ENCODE results near the gene PKDREJ. TPM values are rescaled to one million over a fixed set of nuclear protein-coding genes. Genes with fewer than 3 reads are reported as not detected.

Gene PKDREJ
- polyA plus RNA-seq, 1 of the 3 experiments (the other 2 are of a cell fraction): not detected

DNA sequence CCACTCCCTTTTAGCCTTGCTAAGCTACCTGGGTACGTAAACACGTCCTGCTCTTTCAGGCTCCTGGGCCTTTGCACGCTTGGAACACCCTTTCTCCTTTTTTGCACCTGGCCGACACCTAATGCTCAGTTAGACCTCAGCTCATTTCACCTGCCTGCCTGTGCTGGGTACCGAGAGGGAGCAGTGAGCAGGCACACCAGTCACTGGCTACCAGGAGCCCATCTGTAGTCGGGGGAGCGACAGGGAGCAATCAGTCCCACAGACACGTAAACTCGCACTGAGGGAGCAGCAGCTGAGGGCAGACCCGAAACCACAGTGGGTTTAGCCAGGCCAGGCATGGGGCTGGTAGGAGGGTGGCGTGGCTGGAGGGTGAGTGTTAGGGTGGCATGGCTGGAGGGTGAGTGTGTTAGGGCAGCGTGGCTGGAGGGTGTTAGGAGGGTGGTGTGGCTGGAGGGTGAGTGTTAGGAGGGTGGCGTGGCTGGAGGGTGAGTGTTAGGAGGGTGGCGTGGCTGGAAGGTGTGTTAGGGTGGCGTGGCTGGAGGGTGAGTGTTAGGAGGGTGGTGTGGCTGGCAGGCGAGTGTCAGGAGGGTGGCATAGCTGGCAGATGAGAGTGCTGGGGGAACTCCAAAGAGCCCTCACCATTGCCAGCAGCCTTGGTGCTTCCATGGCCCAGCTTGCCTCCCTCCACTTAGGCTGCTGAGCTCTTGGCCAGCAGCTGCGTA is 27.1 kb upstream of the PKDREJ start:
- CTCF ChIA-PET: interaction anchor here (1.0 kb wide), 1 partner anchor 168 kb away, joined by 5 read pairs; no protein-coding TSS in a partner anchor
- Histone ChIP-seq H3K9me3 (no peaks in the 10 kb centered on the region), H3K9me2 (no peaks in the 10 kb centered on the region)

DNA sequence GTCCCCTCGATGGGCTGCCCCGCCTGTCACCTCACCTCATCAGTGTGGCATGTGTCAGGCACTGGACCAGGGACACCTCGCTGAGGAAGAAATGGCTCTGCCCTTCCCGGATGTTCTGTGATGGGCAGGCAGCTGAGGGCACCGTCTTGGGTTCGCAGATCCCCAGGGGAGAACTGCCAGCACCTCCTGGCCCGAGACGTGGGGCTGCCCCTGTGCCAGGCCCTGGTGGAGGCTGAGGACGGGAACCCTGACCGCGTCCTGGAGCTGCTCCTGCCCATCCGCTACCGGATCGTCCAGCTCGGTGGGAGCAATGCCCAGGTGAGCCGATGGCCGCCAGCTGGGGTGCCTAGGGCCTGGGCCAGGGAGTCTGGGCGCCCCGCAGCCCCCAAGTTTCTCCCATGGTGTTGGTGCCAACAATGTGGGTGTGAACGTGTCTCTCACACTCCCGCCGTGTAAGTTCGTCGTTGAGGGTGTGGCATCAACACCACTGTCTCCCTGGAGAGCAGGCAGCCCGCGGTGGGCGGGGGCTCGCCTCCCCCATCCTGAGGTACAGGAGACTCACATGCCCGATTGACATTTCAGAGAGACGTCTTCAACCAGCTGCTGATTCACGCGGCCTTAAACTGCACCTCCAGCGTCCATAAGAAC is 26.2 kb upstream of the PKDREJ start:
- Histone ChIP-seq H3K4me1 (ENCODE audit: control insufficient read depth in 1 of 2, insufficient read depth in 2 of 2, low read depth in 1 of 2, low read length in 1 of 2) (no peaks in the 10 kb centered on the region), H3K4me3 (ENCODE audit: low read depth in 2 of 2, low read length in 1 of 2) (no peak overlapping the region), H4K20me1 (ENCODE audit: insufficient read depth) (no peaks in the 10 kb centered on the region), H3K36me3 (replicated peaks in 1 of 2; ENCODE audit: control insufficient read depth in 1 of 2, insufficient read depth in 2 of 2, low read length in 1 of 2) (peaks cover 9 to 30% of the 10 kb centered on the region in 2 experiments), H3K9me3 (no peaks in the 10 kb centered on the region), H3K27me3 (ENCODE audit: insufficient read depth) (no peaks in the 10 kb centered on the region), H3K79me2 (ENCODE audit: insufficient read depth) (no peaks in the 10 kb centered on the region), H2AFZ (ENCODE audit: low read depth) (no peak overlapping the region), H3K9me2 (no peaks in the 10 kb centered on the region), H3K4me2 (no peak overlapping the region), H3K27ac (ENCODE audit: low read depth in 2 of 2, low read length in 1 of 2) (no peak overlapping the region), H3K9ac (no peak overlapping the region), H3F3A (replicated peaks; ENCODE audit: insufficient read depth) (no peaks in the 10 kb centered on the region)
- ChIA-PET POLR2A (interaction anchor here (1.5 kb wide), 1 partner anchor 140 kb away, joined by 3 read pairs; no protein-coding TSS in a partner anchor), CTCF (no interaction called here)
- no peak for DNase-seq
- WGBS (ENCODE audit: low lambda C conversion rate): 79% methylated on average over 5 of the region's 33 CpGs
- TF ChIP-seq GATA2 (CRISPR knock-in tag; IDR thresholded peaks at IDR 0.05): no peak
- TF ChIP-seq, protein P1, sequence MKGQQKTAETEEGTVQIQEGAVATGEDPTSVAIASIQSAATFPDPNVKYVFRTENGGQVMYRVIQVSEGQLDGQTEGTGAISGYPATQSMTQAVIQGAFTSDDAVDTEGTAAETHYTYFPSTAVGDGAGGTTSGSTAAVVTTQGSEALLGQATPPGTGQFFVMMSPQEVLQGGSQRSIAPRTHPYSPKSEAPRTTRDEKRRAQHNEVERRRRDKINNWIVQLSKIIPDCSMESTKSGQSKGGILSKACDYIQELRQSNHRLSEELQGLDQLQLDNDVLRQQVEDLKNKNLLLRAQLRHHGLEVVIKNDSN (IDR thresholded peaks at IDR 0.05; ENCODE audit: borderline replicate concordance, low read depth): no peak
- no peak for TF ChIP-seq FOXM1 (IDR thresholded peaks at IDR 0.05; ENCODE audit: low read depth)
- no peak for TF ChIP-seq TAF1 (IDR thresholded peaks at IDR 0.05; ENCODE audit: borderline replicate concordance, low read depth, low read length)
- no peak for TF ChIP-seq EZH2phosphoT487 (IDR thresholded peaks at IDR 0.05; ENCODE audit: borderline replicate concordance, low read depth)
- TF ChIP-seq CHD2 (IDR thresholded peaks at IDR 0.05; ENCODE audit: low read length, partially characterized antibody): no peak
- no peak for TF ChIP-seq EP300 (IDR thresholded peaks at IDR 0.05; ENCODE audit: borderline replicate concordance in 1 of 2, low read depth in 1 of 2, low read length in 1 of 2)
- TF ChIP-seq NRF1 (IDR thresholded peaks at IDR 0.05; ENCODE audit: low read depth, low read length): no peak
- TF ChIP-seq, protein P2, sequence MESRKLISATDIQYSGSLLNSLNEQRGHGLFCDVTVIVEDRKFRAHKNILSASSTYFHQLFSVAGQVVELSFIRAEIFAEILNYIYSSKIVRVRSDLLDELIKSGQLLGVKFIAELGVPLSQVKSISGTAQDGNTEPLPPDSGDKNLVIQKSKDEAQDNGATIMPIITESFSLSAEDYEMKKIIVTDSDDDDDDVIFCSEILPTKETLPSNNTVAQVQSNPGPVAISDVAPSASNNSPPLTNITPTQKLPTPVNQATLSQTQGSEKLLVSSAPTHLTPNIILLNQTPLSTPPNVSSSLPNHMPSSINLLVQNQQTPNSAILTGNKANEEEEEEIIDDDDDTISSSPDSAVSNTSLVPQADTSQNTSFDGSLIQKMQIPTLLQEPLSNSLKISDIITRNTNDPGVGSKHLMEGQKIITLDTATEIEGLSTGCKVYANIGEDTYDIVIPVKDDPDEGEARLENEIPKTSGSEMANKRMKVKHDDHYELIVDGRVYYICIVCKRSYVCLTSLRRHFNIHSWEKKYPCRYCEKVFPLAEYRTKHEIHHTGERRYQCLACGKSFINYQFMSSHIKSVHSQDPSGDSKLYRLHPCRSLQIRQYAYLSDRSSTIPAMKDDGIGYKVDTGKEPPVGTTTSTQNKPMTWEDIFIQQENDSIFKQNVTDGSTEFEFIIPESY (IDR thresholded peaks at IDR 0.05; ENCODE audit: borderline replicate concordance, low read depth): no peak

More for the DNA sequence above, 27.1 kb upstream of the PKDREJ start:
- Histone ChIP-seq H3K4me1 (ENCODE audit: control insufficient read depth in 1 of 2, insufficient read depth in 2 of 2, low read depth in 1 of 2, low read length in 1 of 2) (peaks cover 0 to under 1% of the 10 kb centered on the region in 2 experiments; a peak in 1 of 4 replicates), H3K27me3 (ENCODE audit: insufficient read depth) (no peaks in the 10 kb centered on the region), H2AFZ (ENCODE audit: low read depth) (no peak overlapping the region), H3K4me2 (no peak overlapping the region), H3K27ac (ENCODE audit: low read depth in 2 of 2, low read length in 1 of 2) (no peak overlapping the region), H3K79me2 (ENCODE audit: insufficient read depth) (no peaks in the 10 kb centered on the region), H4K20me1 (ENCODE audit: insufficient read depth) (no peaks in the 10 kb centered on the region), H3K9ac (no peak overlapping the region), H3K4me3 (ENCODE audit: low read depth in 2 of 2, low read length in 1 of 2) (no peak overlapping the region), H3F3A (replicated peaks; ENCODE audit: insufficient read depth) (peaks cover 4% of the 10 kb centered on the region), H3K36me3 (replicated peaks in 1 of 2; ENCODE audit: control insufficient read depth in 1 of 2, insufficient read depth in 2 of 2, low read length in 1 of 2) (peaks cover 9 to 22% of the 10 kb centered on the region in 2 experiments)
- DNase-seq: no peak
- POLR2A ChIA-PET: interaction anchor here (1.1 to 1.5 kb wide), 3 partner anchors 9 to 141 kb away, joined by 3 to 5 read pairs (median 3); partner anchors contain the start of gene CDPF1
- TF ChIP-seq POLR2AphosphoS5 (IDR thresholded peaks at IDR 0.05; ENCODE audit: low read depth, low read length) (no peak), RCOR1 (IDR thresholded peaks at IDR 0.05; ENCODE audit: low read length) (no peak), NFIC (IDR thresholded peaks at IDR 0.05; ENCODE audit: borderline replicate concordance) (no peak), EZH2phosphoT487 (IDR thresholded peaks at IDR 0.05; ENCODE audit: borderline replicate concordance, low read depth) (no peak), JUND (IDR thresholded peaks at IDR 0.05) (no peak), CHD2 (IDR thresholded peaks at IDR 0.05; ENCODE audit: low read length, partially characterized antibody) (no peak), SMC3 (IDR thresholded peaks at IDR 0.05; ENCODE audit: low read depth, low read length) (no peak), GATA2 (CRISPR knock-in tag; IDR thresholded peaks at IDR 0.05) (no peak)
- TF ChIP-seq, protein P3, sequence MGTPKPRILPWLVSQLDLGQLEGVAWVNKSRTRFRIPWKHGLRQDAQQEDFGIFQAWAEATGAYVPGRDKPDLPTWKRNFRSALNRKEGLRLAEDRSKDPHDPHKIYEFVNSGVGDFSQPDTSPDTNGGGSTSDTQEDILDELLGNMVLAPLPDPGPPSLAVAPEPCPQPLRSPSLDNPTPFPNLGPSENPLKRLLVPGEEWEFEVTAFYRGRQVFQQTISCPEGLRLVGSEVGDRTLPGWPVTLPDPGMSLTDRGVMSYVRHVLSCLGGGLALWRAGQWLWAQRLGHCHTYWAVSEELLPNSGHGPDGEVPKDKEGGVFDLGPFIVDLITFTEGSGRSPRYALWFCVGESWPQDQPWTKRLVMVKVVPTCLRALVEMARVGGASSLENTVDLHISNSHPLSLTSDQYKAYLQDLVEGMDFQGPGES (IDR thresholded peaks at IDR 0.05; ENCODE audit: low read depth, low read length): no peak
- TF ChIP-seq, protein P4, sequence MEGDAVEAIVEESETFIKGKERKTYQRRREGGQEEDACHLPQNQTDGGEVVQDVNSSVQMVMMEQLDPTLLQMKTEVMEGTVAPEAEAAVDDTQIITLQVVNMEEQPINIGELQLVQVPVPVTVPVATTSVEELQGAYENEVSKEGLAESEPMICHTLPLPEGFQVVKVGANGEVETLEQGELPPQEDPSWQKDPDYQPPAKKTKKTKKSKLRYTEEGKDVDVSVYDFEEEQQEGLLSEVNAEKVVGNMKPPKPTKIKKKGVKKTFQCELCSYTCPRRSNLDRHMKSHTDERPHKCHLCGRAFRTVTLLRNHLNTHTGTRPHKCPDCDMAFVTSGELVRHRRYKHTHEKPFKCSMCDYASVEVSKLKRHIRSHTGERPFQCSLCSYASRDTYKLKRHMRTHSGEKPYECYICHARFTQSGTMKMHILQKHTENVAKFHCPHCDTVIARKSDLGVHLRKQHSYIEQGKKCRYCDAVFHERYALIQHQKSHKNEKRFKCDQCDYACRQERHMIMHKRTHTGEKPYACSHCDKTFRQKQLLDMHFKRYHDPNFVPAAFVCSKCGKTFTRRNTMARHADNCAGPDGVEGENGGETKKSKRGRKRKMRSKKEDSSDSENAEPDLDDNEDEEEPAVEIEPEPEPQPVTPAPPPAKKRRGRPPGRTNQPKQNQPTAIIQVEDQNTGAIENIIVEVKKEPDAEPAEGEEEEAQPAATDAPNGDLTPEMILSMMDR (IDR thresholded peaks at IDR 0.05): no peak
- TF ChIP-seq, protein P5, sequence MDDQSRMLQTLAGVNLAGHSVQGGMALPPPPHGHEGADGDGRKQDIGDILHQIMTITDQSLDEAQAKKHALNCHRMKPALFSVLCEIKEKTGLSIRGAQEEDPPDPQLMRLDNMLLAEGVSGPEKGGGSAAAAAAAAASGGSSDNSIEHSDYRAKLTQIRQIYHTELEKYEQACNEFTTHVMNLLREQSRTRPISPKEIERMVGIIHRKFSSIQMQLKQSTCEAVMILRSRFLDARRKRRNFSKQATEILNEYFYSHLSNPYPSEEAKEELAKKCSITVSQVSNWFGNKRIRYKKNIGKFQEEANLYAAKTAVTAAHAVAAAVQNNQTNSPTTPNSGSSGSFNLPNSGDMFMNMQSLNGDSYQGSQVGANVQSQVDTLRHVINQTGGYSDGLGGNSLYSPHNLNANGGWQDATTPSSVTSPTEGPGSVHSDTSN (IDR thresholded peaks at IDR 0.05): no peak
- 98% methylated on average over 17 of the region's 17 CpGs for WGBS (ENCODE audit: low lambda C conversion rate)
